IPS-20b (cell line): ENCODE measurements around the gene PRSS57.
"Not testable (repeated sequence)": the region's sequence is repeated elsewhere in the genome, so short reads cannot be mapped to it uniquely, and the experiment has no call there.

ENCODE experiments used
- H3K27ac ChIP-seq: one replicate; pipeline ENCODE4 v1.5.1; 2013; ENCODE audit warnings: low read length
- H3K27me3 ChIP-seq: 2 replicates; pipeline ENCODE4 v1.6.1; 2013; ENCODE audit warnings: mild to moderate bottlenecking, low read length, inconsistent platforms; ENCODE audit not compliant: insufficient read depth
- H3K36me3 ChIP-seq: 2 replicates; pipeline ENCODE4 v1.6.1; 2013; ENCODE audit warnings: low read depth, mild to moderate bottlenecking, inconsistent platforms, low read length, moderate library complexity; ENCODE audit not compliant: insufficient read depth
- H3K4me1 ChIP-seq: 2 replicates; pipeline ENCODE4 v1.6.1; 2013; ENCODE audit warnings: mild to moderate bottlenecking, control low read depth, inconsistent platforms, low read length, moderate library complexity; ENCODE audit not compliant: insufficient read depth
- H3K4me3 ChIP-seq: 2 replicates; pipeline ENCODE4 v1.5.1; 2013; ENCODE audit warnings: mild to moderate bottlenecking, low read length, inconsistent platforms
- H3K9ac ChIP-seq: 2 replicates; pipeline ENCODE4 v1.6.1; 2013; ENCODE audit warnings: low read depth, mild to moderate bottlenecking, inconsistent platforms, low read length, moderate library complexity
- H3K9me3 ChIP-seq: 2 replicates; pipeline ENCODE4 v1.6.1; 2013; ENCODE audit warnings: mild to moderate bottlenecking, low read depth, low read length, inconsistent platforms; ENCODE audit not compliant: insufficient read depth

Gene PRSS57

DNA sequence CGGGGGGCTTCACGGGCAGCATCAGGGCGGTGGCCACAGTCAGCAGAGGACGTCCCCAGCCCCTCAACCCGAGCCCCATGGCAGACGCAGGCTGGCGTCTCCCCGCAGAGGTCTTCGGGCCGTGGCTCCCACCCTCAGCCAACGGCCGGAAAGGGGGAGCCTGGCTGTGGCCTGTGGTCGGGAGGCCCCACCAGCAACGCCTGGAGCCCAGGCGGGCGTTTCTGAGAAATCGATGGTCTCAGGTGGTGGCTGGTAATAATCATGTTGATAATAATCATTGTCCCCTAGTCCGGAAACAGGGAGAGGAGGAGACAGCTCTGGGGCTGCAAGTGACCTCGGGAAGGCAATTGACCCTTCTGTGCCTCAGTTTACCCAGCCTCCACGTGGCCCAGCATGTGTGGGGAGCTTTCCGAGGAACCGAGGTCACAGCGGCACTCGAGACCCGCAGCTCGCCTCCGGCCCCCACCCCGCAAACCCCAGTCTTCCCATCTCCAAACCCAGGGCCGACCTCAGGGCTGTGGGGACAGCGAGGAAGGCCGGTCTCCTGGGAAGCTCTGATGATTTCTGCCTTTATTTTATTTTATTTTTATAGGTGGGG, at the start of gene PRSS57:
Gene PRSS57 (minus strand): TSS at position 101 of the 598 bp plus-strand sequence. CDS start 22 bp downstream, at position 79.
- Histone ChIP-seq H3K4me1 (no peaks in the 10 kb centered on the region), H3K4me3 (no peak within 1 kb of the TSS), H3K9ac (no peak within 1 kb of the TSS), H3K9me3 (no peaks in the 10 kb centered on the region), H3K36me3 (no peaks in the 10 kb centered on the region), H3K27ac (no peak within 1 kb of the TSS), H3K27me3 (no peaks in the 10 kb centered on the region)

GRCh38 chr19:743168-743687, 48.0 kb upstream of the PRSS57 start:
- peaks cover 4% of the 10 kb centered on the region; the same call in 1 of the 2 replicates for H3K9me3 ChIP-seq
- no peaks in the 10 kb centered on the region for H3K27me3 ChIP-seq
- H3K4me3 ChIP-seq: no peak overlapping the region
- no peaks in the 10 kb centered on the region for H3K4me1 ChIP-seq
- no peak overlapping the region for H3K27ac ChIP-seq
- no peaks in the 10 kb centered on the region for H3K36me3 ChIP-seq
- no peak overlapping the region for H3K9ac ChIP-seq

- no peak overlapping the region for H3K9ac ChIP-seq
- H3K9me3 ChIP-seq: peaks cover 2% of the 10 kb centered on the region; the same call in 1 of the 2 replicates
- no peaks in the 10 kb centered on the region for H3K4me1 ChIP-seq
- H3K27ac ChIP-seq: no peak overlapping the region
- no peak overlapping the region for H3K4me3 ChIP-seq
- no peaks in the 10 kb centered on the region for H3K27me3 ChIP-seq
- H3K36me3 ChIP-seq: no peaks in the 10 kb centered on the region
These were observed 47.4 kb upstream of the PRSS57 start for GRCh38 chr19:742540-743075.

DNA sequence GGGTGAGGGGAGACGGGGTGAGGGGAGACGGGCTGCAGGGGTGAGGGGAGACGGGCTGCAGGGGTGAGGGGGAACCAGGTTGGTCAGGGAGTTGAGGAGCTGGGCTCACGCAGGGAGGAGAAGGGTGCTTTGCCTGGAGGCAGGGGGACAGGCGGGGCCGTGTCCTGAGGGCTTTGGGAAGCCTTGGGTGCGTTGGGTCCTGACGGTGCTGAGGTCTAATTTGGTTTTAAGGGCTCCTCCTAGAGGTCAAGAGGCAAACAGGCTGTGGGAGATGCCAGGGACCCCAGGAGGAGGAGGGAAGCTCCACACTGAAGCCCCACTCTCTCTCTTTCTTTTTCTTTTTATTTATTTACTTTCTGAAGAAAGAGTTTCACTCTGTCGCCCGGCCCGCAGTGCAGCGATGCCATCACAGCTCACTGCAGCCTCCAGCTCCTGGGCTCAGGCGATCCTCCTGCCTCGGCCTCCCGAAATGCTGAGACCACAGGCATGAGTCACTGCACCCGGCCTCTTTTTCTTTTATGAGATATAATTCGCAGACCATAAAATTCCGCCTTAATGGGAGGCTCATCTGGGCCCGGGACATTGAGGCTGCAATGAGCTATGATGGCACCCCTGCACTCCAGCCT, 46.4 kb upstream of the PRSS57 start:
- Histone ChIP-seq H3K27me3 (no peaks in the 10 kb centered on the region), H3K4me1 (no peaks in the 10 kb centered on the region), H3K9ac (no peak overlapping the region), H3K9me3 (no peaks in the 10 kb centered on the region), H3K27ac (no peak overlapping the region), H3K36me3 (no peaks in the 10 kb centered on the region), H3K4me3 (no peak overlapping the region)

- not testable (repeated sequence) for H3K27me3 ChIP-seq
These were observed 45.7 kb upstream of the PRSS57 start for GRCh38 chr19:740816-741505.

GRCh38 chr19:739998-740715, 44.9 kb upstream of the PRSS57 start:
- no peak overlapping the region for H3K9ac ChIP-seq
- H3K4me3 ChIP-seq: no peak overlapping the region
- no peaks in the 10 kb centered on the region for H3K36me3 ChIP-seq
- no peaks in the 10 kb centered on the region for H3K27me3 ChIP-seq
- H3K4me1 ChIP-seq: no peaks in the 10 kb centered on the region
- H3K27ac ChIP-seq: no peak overlapping the region
- H3K9me3 ChIP-seq: no peaks in the 10 kb centered on the region

More at GRCh38 chr19:740816-741505, 45.7 kb upstream of the PRSS57 start:
- H3K27ac ChIP-seq, H3K4me1 ChIP-seq, H3K36me3 ChIP-seq, H3K4me3 ChIP-seq, H3K9ac ChIP-seq, H3K9me3 ChIP-seq: not testable (repeated sequence)

DNA sequence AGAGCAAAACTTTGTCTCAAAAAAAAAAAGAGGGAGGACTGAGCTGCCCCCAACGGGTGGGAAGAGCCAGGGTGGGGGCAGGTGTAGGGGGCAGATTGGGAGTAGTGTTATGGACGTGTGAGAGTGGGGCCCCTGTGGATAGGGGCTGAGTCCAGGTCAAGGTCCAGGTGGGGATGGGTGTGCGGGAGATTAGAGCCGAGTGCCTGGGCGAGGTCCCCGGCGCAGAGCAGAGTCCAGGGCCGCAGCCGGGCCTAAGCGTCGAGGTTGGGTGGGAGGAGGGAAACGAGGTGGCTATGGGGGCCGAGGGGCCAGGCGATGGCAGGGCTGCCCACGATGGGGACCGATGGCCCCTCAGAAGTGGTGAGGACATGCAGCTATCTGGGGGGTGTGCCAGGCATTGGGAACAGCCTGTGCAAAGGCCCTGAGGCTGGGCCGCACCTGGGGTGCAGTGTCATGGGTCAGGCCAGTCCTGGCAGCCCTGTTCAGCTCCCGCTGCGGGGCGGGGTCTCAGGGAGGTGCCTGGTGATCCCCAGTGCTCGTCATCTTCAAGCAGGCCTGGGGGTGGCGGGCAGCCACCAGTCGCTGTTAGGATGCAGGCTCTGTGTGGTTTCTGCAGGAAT, 43.4 kb upstream of the PRSS57 start:
- Histone ChIP-seq H3K27me3 (no peaks in the 10 kb centered on the region), H3K9me3 (no peaks in the 10 kb centered on the region), H3K9ac (no peak overlapping the region), H3K4me3 (no peak overlapping the region), H3K36me3 (no peaks in the 10 kb centered on the region), H3K27ac (no peak overlapping the region), H3K4me1 (no peaks in the 10 kb centered on the region)

GRCh38 chr19:737591-738093, 42.4 kb upstream of the PRSS57 start:
- no peaks in the 10 kb centered on the region for H3K36me3 ChIP-seq
- no peaks in the 10 kb centered on the region for H3K27me3 ChIP-seq
- H3K4me3 ChIP-seq: no peak overlapping the region
- no peak overlapping the region for H3K9ac ChIP-seq
- no peaks in the 10 kb centered on the region for H3K4me1 ChIP-seq
- no peaks in the 10 kb centered on the region for H3K9me3 ChIP-seq
- H3K27ac ChIP-seq: no peak overlapping the region

DNA sequence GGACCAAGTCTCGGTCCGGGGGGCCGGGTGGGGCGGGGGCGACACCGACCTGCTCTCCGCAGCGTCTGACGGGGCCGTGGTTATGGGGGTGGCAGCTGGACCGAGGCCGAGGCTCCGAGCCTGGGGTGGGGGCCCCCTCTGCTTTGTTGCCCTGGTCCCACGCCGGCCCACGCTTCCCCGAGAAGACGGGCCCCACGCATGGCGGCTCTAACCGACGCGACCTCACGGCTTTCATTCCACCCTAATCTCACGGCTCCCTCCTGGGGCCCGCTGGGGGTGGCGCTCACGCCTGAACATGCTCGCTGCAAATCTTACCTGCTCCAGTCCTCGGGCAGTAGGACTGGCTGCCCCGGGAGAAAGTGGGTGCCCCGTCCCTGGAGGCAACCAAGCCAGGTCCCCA, 40.9 kb upstream of the PRSS57 start:
- H3K9me3 ChIP-seq: no peaks in the 10 kb centered on the region
- no peaks in the 10 kb centered on the region for H3K27me3 ChIP-seq
- no peak overlapping the region for H3K27ac ChIP-seq
- H3K9ac ChIP-seq: no peak overlapping the region
- H3K36me3 ChIP-seq: no peaks in the 10 kb centered on the region
- no peak overlapping the region for H3K4me3 ChIP-seq
- no peaks in the 10 kb centered on the region for H3K4me1 ChIP-seq

- no peak overlapping the region for H3K9ac ChIP-seq
These were observed 39.5 kb upstream of the PRSS57 start for GRCh38 chr19:734716-735115.

More at GRCh38 chr19:734716-735115, 39.5 kb upstream of the PRSS57 start:
- Histone ChIP-seq H3K27ac (no peak overlapping the region), H3K4me1 (no peaks in the 10 kb centered on the region), H3K36me3 (no peaks in the 10 kb centered on the region), H3K27me3 (no peaks in the 10 kb centered on the region), H3K9me3 (no peaks in the 10 kb centered on the region), H3K4me3 (no peak overlapping the region)
